GM18907 (cell line): ENCODE measurements around the gene XIRP1.
"Not testable (repeated sequence)": the region's sequence is repeated elsewhere in the genome, so short reads cannot be mapped to it uniquely, and the experiment has no call there.

Experiments
- ATAC-seq: cut with Tn5 transposase; IDR thresholded peaks from one replicate; pipeline ENCODE4 v1.9.1; 2021; ENCODE audit warnings: mild to moderate bottlenecking, moderate library complexity; ENCODE audit not compliant: unreplicated experiment

XIRP1 gene, protein sequence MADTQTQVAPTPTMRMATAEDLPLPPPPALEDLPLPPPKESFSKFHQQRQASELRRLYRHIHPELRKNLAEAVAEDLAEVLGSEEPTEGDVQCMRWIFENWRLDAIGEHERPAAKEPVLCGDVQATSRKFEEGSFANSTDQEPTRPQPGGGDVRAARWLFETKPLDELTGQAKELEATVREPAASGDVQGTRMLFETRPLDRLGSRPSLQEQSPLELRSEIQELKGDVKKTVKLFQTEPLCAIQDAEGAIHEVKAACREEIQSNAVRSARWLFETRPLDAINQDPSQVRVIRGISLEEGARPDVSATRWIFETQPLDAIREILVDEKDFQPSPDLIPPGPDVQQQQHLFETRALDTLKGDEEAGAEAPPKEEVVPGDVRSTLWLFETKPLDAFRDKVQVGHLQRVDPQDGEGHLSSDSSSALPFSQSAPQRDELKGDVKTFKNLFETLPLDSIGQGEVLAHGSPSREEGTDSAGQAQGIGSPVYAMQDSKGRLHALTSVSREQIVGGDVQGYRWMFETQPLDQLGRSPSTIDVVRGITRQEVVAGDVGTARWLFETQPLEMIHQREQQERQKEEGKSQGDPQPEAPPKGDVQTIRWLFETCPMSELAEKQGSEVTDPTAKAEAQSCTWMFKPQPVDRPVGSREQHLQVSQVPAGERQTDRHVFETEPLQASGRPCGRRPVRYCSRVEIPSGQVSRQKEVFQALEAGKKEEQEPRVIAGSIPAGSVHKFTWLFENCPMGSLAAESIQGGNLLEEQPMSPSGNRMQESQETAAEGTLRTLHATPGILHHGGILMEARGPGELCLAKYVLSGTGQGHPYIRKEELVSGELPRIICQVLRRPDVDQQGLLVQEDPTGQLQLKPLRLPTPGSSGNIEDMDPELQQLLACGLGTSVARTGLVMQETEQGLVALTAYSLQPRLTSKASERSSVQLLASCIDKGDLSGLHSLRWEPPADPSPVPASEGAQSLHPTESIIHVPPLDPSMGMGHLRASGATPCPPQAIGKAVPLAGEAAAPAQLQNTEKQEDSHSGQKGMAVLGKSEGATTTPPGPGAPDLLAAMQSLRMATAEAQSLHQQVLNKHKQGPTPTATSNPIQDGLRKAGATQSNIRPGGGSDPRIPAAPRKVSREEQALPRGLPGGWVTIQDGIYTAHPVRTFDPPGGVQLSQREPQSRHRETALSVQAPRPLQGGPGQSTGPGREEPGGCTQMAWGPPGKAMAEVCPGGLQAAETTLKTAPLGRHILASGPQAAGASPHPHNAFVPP (N-terminal part only)

DNA sequence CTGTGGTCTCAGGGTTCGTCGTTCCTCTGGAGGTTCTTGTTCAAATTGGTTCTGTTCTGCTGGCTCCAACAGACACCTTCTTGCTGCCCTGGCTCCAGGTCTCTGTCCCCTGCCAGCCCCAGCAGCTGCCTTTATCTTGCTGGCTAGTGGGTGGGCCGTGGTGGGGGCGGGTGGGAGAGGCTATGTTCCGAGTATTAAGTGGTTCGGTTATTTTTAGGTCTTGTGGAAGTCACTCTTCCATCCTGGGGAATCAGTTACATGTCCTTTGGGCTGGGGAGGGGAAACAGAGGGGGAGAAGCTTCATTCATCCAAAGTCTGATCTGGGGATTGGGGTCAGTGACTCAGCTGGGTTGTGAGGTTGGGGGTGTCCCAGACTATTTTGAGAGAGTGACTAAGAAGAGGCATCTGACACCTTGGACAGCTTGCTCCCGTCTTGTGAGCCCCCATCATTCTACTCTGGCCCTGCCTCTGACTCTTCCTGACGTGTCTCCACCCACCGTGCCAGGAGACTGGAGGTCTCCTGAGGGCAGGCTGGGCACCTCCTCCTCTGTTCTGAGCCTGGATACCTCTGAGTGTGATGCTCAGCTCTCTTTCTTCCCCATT lies at the start of gene XIRP1:
TSS of gene XIRP1 (minus strand) at position 106 of the 603 bp plus-strand sequence. CDS start 3,150 bp downstream, outside the sequence.
- ATAC-seq = no peak

DNA sequence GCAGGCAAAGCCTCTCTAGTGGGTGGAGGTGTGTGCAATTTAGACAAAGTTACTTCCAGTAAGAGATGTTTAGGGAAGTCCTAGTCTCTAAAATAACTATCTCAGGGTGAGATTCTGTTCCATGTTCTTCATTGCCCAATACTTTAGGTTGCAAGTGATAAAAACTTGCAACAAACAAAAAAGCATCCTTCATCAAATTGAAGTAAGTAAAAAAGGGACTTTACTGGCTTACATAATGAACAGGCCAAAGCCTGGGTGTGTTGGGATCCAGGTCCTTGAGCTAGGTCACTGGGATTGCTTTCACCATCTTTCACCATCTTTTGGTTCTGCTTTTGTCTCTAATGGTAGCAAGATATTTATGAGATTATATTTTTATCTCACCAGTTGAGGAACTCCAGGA lies 49.2 kb upstream of the XIRP1 start:
- no peak for ATAC-seq

DNA sequence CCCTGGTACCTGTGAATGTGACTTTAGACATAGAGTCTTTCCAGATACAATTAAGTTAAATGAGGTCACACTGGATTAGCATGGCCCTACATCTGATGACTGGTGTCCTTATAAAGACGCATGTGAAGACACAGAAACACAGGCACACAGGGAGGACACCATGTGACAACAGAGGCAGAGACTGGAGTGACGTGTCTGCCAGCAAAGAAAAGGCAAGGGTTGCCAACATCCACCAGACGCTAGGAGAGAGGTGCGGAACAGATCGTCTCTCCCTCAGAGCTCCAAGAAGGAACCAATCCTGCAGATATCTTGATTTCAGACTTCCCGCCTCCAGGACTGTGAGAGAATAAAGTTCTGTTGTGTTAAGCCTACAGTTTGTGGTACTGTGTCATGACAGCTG lies 44.6 kb upstream of the XIRP1 start:
- ATAC-seq = no peak

DNA sequence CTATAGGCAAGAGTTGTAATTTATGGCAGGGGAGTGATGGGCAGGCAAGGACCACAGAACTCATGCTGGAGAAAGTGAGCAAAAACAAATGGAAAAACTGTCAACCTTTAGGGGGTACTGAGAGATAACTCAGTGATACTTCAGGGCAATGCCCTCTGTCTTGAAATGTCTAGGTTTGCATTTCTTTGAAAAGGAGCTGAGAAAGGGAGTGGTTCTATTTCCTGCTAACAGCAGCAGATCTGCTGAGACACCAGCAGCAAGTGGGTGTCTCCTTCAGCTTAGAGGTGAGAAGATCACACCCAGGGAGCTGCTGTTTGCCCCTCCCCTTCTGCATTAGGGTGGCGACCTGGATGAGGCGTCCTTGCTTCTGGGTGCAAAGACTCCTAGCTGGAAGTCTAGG lies 42.3 kb upstream of the XIRP1 start:
- no peak for ATAC-seq

DNA sequence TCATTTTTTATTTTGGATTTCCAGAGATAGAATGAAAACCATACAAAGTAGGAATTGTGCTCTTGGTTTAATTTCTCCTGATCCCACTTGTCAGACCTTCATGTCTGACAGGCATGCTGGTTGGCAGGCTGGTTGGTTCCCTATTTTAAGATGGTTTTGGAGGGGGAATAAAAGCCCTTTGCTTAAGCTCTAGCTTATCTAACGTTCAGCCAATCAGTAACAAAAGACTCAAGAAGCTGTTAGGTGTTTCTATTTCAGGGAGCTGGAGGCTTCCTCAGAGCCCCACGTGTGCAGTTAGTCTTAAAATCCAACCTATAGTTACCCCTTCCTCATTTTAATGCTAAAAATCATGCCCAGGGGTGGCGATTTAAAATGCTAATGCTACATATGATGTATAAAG lies 40.5 kb upstream of the XIRP1 start:
- ATAC-seq = no peak

DNA sequence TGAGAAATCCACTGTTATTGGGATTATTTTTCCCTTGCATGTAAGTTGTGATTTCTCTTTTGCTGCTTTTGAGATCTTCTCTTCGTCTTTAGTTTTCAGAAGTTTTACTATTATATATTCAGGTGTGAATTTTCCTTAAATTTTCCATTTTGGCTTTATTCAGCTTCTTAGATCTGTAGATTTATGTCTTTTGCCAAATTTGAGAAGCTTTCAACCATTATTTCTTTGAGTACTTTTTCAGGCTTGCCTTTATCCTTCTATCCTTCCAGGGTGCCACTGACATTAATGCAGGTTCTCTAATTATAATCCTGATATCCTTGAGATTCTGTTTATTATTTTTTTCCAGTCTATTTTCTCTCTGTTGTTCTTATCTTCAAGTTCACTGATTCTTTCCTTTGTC lies 38.1 kb upstream of the XIRP1 start:
- ATAC-seq = no peak

DNA sequence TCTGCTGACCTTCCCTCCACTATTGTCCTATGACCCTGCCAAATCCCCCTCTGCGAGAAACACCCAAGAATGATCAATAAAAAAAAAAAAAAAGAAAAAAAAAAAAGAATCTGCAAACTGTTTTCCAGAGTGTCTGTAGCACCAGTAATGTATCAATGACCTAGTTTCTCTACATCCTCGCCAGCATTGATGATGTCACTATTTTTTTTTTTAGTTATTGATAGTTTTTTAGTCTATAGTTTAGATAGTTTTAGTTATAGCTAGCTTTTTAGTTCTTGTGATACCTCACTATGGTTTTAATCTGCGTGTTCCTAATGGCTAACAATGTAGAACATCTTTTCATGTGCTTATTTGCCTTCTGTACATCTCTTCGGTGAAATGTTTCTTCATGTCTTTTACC lies 36.1 kb upstream of the XIRP1 start:
- ATAC-seq = no peak

DNA sequence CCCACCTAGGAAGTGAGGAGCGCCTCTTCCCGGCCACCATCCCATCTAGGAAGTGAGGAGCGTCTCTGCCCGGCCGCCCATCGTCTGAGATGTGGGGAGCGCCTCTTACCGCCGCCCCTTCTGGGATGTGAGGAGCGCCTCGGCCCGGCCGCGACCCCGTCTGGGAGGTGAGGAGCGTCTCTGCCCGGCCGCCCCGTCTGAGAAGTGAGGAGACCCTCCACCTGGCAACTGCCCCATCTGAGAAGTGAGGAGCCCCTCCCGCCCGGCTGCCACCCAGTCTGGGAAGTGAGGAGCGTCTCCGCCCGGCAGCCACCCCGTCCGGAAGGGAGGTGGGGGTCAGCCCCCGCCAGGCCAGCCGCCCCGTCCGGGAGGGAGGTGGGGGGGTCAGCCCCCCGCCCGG lies 35.2 kb upstream of the XIRP1 start:
- not testable (repeated sequence) for ATAC-seq

DNA sequence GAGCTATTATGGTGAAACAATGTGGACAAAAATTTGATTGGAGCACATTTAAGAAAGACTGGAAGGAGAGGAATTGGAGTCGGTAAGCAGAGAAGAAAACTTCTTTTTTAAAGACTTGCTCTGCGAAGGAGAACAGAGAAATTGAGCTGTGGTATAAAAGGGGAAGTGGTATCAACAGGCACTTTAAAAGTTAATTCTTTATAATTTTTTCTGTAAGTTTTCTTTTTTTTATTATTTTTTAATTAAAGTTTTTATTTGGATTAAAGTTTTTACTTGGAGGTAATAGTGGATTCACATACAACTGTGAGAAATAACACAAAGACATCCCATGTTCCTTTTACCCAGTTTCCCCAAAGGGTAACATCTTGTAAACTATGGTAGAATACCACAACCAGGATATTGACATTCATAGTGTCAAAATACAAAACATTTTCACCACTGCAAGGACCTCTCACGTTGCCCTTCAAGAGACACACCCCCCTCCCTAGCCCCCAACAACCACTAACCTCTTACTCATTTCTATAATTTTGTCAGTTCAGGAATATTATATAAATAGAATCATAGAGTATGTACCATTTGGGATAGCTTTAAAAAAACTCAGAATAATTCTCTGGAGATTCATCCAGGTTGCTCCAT lies 33.8 kb upstream of the XIRP1 start:
- ATAC-seq = peak; percentile 71

DNA sequence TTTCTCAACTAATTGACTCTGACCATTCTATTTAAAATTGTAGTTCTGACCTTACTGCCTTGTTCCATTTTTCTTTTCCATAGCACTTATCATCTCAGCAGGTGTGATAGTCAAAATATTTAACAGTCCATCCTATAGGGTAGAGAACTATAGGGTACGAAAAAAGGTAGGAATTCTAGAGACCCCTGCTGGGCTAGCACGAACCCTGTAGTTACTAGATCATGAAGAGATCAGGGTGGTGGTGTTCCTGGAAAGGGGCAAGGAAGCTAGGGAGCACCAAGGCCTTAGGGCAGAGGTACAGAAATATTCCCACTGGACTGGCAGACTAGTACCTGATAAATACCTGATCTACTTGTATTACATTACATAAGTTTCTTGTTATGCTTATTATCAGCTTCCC lies 31.9 kb upstream of the XIRP1 start:
- ATAC-seq = no peak

DNA sequence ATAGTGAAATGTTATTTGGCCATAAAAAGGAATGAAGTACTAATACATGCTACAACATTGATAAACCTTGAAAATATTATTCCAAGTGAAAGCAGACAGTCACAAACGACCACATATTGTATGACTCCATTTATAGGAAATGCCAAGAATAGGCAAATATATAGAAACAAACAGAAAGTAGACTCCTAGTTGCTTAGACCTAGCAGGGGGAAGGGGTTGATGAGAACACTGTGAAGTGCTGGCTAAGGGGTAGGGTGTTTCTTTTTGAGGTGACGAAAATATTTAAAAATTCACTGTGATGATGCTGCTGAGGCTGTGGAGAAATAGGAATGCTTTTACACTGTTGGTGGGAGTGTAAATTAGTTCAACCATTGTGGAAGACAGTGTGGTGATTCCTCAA lies 30.5 kb upstream of the XIRP1 start:
- ATAC-seq = no peak

DNA sequence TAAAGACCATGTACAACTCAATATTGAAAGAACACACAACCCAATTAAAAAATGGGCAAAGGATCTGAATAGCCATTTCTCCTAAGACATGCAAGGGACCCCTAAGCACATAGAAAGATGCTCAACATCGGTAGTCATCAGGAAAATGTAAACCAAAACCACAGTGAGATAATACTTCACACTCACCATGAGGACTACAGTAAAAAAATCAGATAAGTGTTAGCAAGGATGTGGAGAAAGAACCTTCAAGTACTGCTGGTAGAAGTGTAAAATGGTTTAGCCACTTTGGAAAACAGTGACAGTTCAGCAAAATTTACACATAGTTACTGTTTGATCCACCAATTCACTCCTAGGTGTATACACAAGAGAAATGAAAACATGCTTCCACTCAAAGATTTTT lies 30.1 kb upstream of the XIRP1 start:
- no peak for ATAC-seq

DNA sequence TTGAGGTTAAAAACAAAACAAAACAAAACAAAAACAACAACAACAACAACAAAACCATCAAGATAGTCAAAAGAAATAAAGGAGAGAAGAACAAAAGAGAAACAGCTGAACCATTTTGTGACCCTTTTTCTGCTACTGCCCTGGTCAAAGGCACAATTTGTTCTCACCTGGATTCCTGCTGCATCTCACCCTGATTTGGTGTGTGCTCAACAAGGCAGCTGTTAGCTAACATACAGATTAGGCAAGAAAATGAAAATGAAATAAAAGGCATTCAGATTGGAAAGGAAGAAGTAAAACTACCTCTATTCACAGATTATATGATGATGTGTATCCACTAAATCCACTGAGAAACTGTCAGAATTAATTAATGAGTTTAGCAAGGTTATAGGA lies 28.7 kb upstream of the XIRP1 start:
- no peak for ATAC-seq

DNA sequence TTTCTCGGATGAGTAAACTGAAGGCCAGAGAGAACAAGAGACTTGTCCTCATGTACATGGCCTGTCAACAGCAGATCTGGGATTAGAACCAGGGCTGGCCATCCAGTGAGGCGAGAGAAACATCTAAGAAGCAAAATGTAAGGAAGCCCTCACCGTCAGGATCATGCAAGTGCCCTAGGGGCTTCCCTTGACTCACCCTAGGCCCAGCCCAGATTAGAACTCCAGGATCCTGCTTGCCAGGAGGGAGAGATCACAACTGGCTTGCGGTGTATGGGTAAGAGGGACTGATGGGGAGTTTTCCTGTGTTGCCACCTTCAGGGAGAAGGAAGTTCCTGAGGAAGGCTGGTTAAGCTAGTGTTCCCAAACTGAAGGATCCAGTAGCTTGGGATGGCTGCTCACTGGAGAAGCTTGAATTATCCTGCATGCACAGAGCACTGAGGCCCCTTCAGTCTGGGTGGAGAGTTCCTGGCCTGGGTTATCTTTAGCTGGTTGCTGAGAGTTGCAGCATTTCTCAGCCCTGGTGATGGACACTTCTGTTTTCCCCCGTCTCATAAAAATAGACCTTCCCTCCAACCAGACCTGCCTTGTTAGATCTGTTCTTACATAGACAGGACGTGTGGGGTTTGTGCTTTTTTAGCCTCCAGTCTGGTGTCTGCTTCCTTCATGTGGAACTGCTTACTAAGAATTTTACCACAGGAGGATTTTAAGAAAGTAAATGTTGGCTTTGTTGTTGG lies 28.2 kb upstream of the XIRP1 start:
- ATAC-seq = no peak

DNA sequence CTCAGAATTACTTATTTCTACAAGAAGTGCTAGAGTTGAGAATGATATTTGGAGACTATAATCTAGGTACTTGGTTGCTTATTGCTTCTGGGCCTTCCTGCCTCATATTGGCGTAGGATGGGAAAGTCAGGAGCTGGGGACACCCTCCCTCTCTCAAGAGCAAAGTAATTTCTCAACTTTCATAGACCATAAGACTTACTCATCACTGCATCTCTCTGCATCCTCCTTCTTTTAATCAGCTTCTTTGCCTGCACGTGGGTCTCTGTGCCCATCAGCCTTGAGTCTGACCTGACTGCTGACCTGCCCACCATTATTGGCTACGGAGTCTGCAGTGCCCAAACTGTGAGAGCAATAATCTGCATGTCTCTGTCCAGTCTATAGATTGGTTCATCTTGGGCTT lies 27.3 kb upstream of the XIRP1 start:
- no peak for ATAC-seq

DNA sequence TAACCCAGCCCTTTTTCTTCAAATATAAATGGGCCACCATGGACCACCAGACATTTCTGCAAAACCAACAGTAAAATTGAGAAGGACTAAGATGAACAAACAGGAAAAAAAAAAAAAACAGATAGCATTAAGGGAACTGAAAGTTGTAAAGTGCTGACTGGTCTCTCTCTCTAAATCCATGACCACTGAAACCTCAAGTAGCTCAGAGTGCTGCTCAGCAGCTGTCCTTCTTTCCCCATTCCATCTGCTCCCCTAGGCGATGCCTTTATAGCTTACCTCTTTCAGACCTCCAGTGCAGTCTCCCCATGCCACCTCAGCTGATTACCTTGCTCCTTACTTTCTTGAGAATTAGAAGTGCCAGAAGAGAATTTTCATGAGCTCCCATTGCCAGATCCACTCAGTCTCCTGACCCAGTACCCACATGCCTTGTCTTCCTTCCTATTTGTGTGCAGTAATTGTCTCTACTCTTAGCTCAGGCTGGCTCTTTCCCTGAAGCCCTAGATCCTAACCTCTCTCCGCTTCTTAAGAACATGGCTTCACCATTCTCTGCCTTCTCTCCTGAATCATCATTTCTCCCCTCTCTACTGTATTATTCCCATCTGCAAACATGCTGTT lies 23.9 kb upstream of the XIRP1 start:
- ATAC-seq = peak; percentile 96

DNA sequence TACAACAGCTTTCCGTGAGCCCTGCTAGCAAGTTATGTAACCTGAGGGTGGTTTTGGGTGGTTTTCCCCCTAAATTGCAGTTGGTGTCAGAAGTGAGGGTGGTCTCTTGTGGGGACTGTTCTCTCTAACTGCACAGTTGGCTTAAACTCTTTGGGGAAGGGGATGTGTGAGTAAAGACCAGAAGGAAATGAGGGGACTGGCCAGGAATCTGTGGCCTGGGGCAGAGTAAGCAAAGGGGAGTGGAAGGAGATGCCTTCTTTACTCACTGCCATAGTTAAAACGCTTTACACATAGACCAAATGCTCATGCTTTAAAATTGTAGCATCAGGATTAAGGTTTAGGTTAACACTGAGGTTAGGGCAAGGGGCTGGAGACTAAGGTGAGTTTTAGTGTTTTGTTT lies 21.2 kb upstream of the XIRP1 start:
- ATAC-seq = no peak

DNA sequence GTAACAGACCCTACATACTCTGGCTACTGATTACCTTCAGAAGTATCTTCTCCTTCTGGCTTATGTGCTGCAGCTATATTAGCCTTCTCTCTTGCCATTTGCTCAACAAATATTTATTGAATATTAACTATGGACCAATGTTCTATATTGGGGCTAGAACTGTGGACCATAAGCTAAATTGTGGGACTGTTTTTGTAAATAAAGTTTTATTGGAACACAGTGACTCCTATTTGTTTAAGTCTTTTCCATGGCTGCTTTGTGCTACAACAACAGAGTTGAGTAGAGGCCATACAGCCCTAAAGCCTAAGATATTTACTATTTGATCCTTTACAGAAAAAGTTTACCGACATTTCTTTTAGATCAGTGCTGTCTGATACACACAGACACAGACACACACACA lies 20.3 kb upstream of the XIRP1 start:
- ATAC-seq = no peak
